ENCODE data around the gene THADA.
"Not testable (repeated sequence)": the region's sequence is repeated elsewhere in the genome, so short reads cannot be mapped to it uniquely, and the experiment has no call there.

The THADA gene

DNA sequence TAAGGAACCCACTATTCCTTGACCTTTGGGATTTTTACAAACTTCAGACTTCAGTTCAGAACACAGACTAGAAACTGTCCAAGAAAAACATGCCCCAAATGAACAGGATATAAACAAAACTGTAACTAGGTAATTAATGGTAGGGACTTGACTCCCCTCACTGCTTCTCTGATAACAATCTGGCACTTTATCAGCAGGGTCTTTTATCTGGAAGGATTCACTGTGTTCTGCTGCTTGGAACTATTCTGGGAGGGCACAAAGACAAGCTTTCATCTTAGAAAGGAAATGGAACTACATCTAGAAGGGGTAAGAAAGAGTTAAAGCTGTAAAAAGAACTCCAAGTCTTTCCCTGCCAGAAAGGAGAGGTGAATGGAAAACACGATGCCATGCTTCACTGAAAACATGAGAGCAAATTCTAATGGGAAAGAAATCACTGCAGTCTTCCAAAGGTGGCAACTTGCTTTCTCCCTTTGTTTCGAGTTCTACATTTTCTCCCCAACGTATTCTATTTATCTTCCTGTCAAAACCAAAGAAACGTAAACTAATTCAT is 181.2 kb downstream of the THADA start:
- no peak for DNase-seq (ENCODE audit: low read depth)

DNA sequence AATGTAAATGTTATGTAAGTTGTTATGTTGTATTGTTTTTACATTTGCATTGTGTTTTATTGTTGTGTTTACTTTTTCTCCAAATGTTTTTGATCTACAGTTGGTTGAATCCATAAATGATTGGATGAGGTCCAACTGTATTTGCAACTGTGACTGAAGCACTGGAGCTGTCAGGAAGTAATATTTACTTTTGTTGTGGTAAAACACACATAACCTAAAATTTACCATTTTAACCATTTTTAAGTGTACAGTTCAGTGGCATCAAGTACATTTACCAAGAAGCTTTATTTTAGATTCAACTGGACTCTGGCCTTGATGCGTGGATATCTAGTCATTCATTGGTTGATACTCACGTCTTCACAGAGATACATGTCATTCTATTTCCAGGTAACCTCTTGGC is 181.8 kb downstream of the THADA start:
- DNase-seq (ENCODE audit: low read depth), result no peak

DNA sequence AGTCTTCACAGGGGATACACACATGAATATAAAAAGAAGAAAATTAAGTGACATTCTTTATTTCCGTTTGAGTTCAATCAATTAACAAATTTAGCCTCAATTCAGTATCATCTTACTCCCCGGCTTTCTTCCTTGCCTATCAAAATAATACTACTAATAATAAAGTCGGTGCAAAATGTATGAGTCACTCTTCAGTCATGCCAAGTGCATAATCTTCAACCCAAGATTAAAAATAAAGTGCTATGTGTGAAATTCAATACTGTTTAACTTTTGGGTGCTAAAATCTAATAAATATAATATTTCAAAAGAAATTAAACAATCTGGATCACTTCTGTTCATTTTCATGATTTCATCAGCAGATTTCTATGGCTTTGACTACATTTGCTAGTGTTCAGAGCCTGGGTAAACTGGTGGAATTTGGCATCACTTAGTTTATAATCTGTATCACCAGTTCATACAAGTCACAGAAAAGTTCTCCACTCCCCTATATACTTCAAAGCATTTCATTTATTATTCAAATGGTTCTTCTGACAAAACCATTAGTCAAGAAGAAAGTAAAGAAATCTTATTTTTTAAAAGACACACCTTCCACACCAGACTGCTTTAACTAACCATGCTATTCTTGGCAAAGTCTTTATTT is 183.6 kb downstream of the THADA start:
- no peak for DNase-seq (ENCODE audit: low read depth)

DNA sequence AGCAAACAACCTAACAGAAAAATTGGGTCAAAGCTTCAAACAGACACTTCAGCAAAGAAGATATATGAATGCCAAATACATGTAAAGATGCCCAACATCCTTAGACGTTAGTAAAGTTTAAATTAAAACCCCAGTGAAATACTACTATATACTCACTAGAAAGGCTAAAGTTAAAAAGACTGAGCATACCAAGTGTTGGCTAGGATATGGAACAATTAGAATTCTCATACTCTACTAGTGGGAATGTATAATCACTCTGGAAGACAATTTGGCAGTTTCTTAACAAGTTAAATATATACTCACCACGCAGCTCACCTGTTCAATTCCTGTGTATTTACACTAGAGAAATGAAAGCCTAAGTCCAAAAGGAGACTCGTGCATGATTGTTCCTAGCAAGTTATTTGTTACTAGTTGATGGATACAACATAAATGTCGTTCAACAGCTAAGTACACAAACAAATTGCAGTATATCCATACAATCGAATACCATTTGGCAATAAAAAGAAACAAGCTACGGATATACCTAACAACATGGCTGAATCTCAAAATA is 185.7 kb downstream of the THADA start:
- DNase-seq (ENCODE audit: low read depth), result no peak

DNA sequence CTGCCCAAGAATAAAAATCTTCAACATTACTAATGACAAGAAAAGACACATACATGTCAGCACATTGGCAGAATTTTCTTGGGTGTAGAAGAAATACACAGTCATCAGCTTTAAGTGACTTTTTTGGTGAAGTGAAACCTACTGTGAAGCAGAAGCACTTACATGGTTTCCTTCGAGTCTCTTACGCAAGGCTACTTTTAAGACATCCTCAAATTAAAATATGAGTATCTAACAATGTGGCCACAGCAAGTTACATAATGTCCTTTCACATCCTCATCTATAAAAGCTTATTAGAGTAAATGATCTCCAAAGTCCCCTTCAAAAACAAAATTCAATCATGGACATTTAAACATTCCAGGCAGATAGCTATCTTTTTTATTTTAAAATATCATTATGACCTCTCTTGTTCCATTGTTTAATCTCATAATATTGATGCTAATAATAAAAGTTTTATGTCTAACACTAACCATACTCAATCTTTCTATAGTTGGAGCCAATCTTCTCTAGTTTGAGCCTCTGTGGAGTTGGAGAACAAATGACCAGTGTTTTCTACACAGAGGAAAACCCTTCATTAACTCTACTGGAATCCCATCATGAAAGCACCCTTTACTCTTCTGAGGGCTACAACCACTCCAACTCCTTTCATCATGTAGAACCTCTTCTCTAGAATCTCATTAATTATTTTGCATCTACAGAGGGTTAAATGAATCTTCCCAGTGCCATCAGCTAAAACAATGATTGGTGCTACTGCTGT is 187.3 kb downstream of the THADA start:
- DNase-seq (ENCODE audit: low read depth), result no peak

DNA sequence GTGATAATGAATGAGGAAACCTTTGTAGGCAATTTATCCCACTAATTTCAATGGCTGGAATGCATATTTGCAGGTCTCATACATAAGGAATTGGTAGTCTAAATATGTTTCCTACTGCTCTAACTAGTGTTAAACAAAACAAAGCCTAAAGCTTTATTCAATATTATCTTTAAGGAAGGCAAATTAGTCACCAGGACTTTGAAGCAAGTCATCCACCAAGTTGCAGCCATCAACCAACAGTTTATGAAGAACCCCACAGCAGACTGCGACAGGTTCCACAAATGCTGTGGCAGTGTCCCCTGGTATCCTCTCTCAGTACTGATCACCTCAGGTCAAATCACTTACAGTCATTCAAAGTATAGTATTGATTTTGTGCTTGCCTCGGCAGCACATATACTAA is 187.9 kb downstream of the THADA start:
- DNase-seq (ENCODE audit: low read depth), result no peak

DNA sequence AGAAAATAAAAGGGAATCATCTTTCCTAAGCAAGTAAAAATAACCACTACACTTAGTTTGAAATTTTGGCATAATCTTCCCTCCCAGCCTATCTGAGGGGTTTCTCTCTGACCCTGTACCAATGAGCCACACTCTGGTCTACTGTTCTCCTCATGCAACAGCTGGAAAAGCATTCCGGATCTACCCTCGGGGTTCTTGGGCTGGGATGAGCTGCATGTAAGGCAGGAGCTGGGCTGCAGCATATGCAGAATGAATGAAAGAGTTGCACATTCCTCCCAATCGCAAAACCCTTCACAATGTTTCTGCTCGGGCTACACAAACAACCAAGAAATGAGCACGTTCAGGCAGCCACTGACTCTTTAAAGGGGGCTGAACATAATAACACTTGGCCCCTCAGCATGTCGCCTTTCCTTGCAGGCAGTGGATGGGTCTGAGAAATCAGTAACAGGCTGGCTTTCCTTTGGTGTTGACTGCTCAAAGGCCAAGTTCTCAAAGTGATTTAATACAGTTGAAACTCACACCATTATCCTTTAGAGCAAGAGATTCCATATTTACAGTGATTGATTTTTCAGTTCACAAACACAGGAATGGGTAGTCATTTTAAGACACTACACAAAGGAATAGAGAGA is 189.1 kb downstream of the THADA start:
- no peak for DNase-seq (ENCODE audit: low read depth)

DNA sequence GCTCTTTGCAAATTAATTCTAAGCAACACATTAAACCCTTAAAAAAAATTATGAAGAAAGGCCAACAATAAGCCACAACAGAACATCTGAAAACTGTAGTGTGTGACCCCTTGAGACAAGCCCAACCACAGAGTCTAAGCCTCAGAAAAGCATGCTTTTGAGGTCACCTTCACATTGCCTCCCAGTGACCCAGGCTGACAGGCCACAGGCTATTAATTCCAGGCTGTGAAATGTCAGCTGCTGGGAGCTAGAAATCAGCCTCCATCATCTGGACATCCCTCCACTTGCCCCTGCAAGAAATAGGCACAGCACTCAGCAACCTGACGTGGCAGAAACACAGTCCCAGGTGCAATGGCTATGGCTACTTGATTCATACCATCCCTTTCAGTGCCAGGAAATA is 190.0 kb downstream of the THADA start:
- no peak for DNase-seq (ENCODE audit: low read depth)

DNA sequence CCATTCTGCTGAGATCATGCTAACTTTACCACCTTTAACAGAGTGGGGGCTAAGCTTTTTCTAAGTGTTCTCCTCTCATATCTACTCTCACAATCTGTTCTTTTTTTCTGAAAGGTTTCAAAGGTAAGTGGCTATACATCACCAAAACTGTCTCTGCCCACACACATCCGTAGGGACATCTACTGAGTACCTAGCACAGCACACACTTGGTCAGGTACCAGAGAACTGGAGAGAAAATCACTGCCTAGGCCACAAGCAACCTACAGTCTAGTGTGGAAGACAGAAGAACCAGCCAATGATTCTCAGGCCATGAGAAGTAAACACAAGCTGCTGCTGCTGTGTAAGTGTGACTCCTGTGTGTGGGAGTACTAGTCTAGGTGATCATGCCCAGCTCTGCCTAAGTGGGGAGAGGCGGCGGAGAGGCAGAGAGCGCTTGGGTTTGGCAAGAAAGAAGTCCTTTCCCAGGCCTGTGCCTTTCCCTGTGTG is 193.3 kb downstream of the THADA start:
- no peak for DNase-seq (ENCODE audit: low read depth)

DNA sequence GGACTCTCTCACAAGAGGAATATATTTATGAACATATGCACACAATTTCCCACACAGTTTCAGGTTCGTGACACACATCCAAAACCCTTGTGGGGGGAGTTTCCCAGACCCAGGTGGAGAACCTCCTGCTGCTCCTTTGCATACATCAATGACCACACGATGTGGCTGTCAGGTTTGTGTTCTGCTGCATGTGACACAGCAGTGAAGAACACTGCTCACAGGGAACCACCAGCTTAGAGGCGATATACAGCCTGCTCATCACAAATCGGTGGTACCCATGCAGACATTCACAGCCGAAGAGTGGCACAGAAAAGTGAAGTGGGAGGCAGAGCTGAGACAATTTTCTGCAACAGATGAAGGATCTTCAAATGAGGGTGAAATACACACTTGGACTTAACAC is 193.8 kb downstream of the THADA start:
- no peak for DNase-seq (ENCODE audit: low read depth)

DNA sequence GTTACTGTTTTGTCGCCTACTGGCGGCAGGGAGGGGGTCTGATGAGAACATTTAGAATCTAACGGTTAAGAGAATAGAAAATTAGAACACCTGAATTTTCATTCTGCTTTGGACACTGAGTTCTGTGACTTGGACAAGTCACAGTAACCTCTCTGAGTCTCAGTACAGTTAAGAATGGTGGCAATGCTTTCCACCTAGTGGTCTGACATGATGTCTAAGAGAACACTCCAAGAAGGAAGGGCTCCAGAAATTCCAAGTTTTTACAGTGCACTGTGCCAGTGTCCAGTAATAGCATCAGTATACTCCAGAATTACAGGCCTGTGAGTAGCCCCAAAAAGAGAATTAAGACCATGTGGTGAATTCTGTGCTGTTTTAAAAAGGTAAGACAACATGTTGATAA is 195.3 kb downstream of the THADA start:
- DNase-seq (ENCODE audit: low read depth), result no peak

DNA sequence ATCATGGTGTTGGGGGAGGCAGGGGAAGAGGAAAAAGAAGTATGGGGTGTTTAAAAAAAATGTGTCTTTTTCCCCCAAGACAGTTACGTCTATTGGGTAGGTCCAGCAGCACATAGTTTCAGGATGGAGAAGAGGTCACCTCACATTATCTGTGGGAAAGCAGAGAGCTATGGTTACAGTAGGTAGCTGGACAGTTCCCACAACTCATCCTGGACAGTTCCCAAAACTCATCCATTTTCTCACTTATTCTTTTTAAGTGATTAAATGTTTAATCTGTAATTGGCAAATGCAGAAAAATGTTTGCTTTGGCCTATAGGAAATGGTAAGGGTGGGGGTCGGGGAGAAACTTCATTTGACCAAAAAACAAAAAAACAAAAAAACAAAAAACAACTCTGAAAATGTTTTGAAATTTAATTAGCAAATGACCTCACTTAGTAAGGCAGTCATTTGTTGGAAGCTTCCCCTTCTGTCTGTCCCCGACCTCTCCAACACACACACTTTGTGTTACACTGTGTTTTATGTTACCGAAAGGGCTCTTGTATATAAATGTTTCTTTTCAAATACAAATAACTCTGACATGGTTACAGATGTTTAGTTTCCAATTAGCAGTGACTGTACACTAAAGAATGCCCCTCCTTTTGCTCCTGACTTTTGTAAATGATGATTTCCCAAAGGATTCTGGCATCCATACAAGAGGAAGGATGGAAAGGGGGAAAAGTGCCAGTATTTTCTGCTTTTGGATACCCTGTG is 196.1 kb downstream of the THADA start:
- no peak for DNase-seq (ENCODE audit: low read depth)

DNA sequence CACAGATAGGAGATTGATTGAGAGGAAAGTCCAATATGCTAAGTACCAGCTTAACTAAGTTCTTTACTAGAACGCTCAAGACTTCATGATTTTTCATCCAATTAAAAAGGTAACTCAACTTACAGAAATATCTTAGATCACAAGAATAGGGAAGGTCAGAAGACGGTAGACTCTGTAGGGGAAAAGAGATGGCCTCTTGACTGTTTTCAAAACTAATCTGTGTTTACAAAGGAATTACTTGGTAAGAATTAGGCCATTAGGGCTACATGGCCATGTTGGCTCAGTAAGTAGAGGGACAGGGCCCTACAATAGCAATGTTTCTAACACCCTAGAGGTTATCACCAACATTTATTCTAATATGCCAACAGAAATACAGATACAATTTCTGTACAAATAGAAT is 196.7 kb downstream of the THADA start:
- DNase-seq (ENCODE audit: low read depth), result no peak

DNA sequence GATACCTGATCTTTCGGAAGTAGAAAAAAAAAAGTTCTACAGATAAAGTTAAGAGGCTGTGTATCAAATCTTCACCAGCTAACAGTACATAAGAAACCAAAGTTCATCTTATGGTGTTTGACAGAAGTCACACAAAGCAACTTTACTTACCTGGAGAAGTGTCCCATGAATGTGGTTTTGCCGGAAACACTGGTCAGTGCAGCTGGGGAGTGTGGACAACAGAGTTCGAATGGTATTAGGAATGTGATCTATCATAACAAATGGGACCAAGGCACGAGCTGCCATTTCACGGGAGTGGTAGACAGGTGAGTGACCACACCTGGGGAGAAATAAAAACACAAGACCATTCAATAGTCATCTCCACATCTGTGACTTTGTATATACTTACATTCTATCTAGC is 198.0 kb downstream of the THADA start:
- no peak for DNase-seq (ENCODE audit: low read depth)

DNA sequence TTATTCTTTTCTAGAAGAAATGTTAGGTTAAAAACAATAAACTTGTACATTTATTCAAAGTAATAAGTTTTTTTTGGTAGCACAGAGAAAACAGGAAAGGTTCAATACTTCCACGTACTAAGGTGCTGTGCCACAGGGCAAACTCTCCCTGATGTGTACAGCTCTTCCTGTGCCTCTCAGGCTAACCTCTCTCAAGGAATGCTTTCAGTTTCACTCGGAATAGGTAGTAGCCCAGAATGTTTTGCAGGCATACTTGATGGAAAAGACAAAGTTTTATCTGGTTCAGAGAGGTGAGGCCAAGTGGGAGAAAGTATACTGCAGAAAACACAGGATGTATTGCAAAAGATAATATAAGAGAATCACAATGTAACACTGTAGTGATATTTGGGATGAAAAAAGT is 198.4 kb downstream of the THADA start:
- DNase-seq (ENCODE audit: low read depth), result no peak

DNA sequence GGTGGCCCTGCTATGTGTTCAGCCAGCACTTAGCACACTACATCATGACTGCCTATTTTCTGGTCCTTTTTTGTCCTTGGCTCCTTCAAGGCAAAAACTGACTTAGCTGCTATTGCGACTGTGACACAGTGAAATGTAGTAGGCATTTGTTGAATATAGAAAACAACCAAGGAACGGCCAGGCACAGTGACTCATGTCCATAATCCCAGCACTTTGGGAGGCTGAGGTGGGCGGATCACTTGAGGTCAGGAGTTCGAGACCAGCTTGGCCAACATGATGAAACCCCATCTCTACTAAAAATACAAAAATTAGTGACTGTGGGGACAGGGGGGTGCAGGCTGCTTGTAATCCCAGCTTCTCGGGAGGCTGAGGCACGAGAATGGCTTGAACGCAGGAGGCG is 199.5 kb downstream of the THADA start:
- DNase-seq (ENCODE audit: low read depth), result not testable (repeated sequence)

DNA sequence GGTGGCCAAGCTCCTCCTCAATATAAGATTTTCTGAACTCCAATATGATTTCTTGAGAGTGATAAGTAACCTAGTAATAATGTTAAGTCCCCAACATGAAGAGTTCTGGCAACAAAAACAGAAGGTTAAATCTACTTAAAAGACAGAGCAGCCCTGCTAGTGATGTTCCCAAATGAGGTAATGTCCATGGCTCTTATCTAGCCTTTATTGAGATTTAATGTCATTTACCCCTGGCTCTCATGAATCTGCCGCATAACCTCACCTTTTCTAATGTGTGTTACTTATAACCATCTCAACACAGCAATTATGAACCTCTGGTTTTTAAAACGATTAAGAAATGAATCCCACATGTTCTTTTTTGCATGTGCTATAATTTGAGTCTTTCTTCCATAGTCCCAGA is 201.9 kb downstream of the THADA start:
- DNase-seq (ENCODE audit: low read depth), result no peak

DNA sequence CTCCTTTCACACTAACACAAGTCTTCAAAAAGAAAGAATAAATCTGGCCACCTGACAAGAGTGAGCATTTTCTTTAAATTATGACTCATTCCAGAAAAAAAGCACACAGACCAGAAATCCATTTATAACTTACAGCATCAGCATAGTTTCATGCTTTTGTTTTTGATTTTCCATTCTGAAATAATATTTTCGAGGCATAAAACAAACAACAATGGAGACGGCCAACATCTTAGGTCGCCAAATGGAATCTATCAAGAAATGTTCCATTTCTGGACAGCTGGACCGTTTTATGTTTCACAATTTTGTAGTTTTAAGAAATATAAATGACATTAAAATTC is 204.0 kb downstream of the THADA start:
- DNase-seq (ENCODE audit: low read depth), result no peak

DNA sequence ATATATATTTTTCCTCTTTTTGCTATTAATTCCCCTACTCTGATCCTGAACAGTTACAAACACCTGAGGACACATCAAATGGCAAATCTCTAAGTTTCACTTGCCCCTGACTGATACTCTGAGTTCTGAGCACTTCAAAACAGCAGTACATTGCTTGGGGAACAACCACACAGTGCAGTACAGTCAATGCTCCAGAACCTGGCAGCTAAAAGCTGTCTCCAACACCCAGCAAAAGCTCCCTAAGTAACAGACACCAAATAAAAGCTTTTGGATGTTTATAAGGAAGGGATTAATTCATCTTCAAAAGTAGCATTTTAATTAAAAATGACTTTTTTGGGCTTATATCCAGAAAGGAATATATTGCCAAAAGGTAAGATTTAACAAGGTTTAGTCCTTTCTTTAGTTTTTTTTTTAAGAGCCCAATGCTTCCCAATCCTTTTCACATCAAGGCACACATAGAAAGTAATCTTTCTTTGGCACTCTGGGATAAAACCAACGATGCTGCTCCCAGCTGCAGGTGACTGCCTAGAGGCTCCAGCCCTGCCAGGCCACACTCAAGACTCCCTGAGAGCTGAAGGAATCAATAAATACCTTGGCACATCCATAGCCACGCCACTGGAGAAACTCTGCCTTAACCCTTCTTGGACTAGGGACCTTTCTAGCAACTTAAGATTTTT is 204.5 kb downstream of the THADA start:
- DNase-seq (ENCODE audit: low read depth), result no peak

DNA sequence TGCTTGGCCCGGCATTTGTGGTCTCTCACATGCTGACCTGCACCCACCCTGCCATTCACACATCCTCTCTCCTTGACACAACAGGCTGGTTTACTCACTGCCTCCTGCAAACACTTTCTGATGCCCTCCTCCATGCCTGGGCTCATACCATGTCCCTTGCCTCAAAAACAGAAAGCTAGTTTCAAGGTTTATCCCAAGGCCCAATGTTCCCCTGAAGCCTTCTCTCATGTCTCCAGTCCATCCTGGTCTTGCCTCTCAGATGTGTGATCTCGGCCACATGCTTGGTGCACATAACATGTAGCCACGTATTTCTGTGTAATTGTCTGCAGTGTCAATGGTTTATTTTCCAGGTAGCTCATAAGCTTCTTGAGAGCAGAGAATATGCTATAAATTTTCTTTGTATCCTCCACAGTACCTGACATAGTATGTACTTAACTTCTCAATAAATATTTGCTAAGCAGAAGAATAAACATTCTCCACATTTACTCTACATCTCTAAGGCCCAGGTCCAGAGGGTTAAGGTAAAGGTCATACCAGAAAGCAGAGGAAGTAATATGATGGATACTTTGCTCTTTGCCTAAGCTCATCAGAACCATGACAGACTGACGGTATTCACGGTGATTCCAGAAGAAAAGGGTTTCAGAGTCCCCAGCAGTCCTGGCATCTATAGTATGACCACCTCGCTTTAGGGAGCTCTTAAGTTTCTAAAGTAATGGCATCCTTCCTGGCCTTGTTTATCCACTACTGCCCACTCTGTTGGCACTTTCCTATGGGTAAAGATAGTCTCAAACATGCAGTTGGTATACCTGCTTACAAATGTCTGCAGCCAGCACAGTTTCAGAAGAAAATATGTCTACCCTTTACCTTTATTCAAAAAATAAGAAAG is 206.0 kb downstream of the THADA start:
- no peak for DNase-seq (ENCODE audit: low read depth)

DNA sequence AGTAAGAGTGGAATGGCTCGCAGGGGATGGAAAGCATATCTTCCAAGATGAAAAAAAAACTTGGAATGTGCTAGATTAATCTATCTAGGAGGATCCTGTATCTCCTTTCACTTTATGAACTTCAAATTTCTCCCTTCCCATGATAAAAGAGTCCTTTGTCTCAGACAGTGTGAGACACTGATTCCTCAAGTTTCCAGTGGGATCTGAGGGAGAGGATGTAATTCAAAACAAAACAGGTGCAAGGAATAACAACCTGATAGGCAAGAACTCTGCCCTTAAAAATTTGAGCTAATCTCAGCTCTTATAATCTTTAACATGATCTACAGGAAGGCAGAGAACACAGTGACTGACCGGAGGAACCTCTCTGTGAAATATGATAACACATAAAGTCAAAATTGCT is 207.5 kb downstream of the THADA start:
- no peak for DNase-seq (ENCODE audit: low read depth)
